Adrenal gland (tissue), 12 donors: ENCODE results near the gene FBLN2. TPM values are rescaled to one million over a fixed set of nuclear protein-coding genes. Genes with fewer than 3 reads are reported as not detected.

ENCODE experiments used
- DNase-seq, 7 donors: peaks; one replicate each; pipeline ENCODE4 v3.0.0-alpha.2; 2019 to 2020
- H3K27ac ChIP-seq, 5 donors: fragments of 200-600 bp; sonication (generic) in 4 of 5; 1 replicate in 3 of 5; 2 replicates in 2 of 5; pipeline versions ENCODE4 v1.5.1 to v1.8.0; 2016 to 2020; ENCODE audit warnings: mild to moderate bottlenecking in 1 of 5
- H3K27me3 ChIP-seq: fragments of 200-600 bp; 2 replicates; pipeline ENCODE4 v1.8.0; 2021
- H3K36me3 ChIP-seq, 2 donors: fragments of 200-600 bp; replicated peaks in 1 of 2; 1 replicate in 1 of 2; 2 replicates in 1 of 2; pipeline versions ENCODE4 v1.5.1 to v1.8.0; 2018 to 2022
- H3K4me1 ChIP-seq, 2 donors: fragments of 200-600 bp; replicated peaks in 1 of 2; 1 replicate in 1 of 2; 2 replicates in 1 of 2; pipeline versions ENCODE4 v1.5.1 to v1.8.0; 2018 to 2021
- H3K4me3 ChIP-seq, 4 donors: fragments of 200-600 bp; sonication (generic) in 3 of 4; one replicate each; pipeline ENCODE4 v1.5.1; 2016 to 2018
- H3K9me3 ChIP-seq, 3 donors: fragments of 200-600 bp; sonication (generic) in 1 of 3; replicated peaks in 1 of 3; 1 replicate in 2 of 3; 2 replicates in 1 of 3; pipeline versions ENCODE4 v1.5.1 to v1.8.0; 2016 to 2021
- POLR2A ChIP-seq, 2 donors: fragments of 450-650 bp; IDR thresholded peaks; one replicate each; pipeline ENCODE4 v1.6.1; 2017; ENCODE audit warnings: antibody characterized with exemption in 2 of 2, mild to moderate bottlenecking in 2 of 2, moderate library complexity in 1 of 2
- WGBS, 4 donors: extraction: QIAGEN DNeasy Blood & Tissue Kit in 2 of 4; methylation state at CpG; one replicate each; pipeline versions ENCODE4 v1.1.5 to v1.1.7; 2013 to 2017; 5-methylcytosine and 5-hydroxymethylcytosine counted together
- intact Hi-C, 2 donors: fragments of 100-400 bp; cut with DNase I; formaldehyde crosslinking; loops; one replicate each; pipeline versions ENCODE4 v1.14.1 to v1.15.0; 2022 to 2023
- polyA plus RNA-seq, 3 donors: library from polyadenylated mRNA; stranded (reverse); fragments of 200-250 nt in 2 of 3; fragments of 350-450 nt in 1 of 3; fragmentation: Illumina TruSeq in 1 of 3; extraction: RNeasy Lipid Tissue Mini Kit (QIAGEN cat#74804) in 1 of 3; gene quantifications; one replicate each; pipeline ENCODE4 v1.2.3, GENCODE V29; 2013 to 2014
- total RNA-seq, 9 donors: library from RNA; depleted of rRNA in 4 of 9; stranded (reverse); fragments of >200 nt in 4 of 9; fragments of 120-200 nt in 1 of 9; fragmentation: NEBNext Ultra II Directional in 1 of 9; extraction: Animal tissue kit (Norgen Biotek cat#: 25700) in 1 of 9; gene quantifications; one replicate each; pipeline versions ENCODE4 v1.1.0 to v1.2.4, GENCODE V29; 2013 to 2023
- TF ChIP-seq, protein P1 (sequence below), 6 experiments: fragments of 450-650 bp in 4 of 6; fragments of 200-600 bp in 2 of 6; sonication (generic) in 1 of 6; IDR thresholded peaks; 1 replicate in 5 of 6; 2 replicates in 1 of 6; pipeline versions ENCODE4 v1.5.1 to v1.8.0; 2016 to 2021; ENCODE audit warnings: antibody characterized with exemption in 6 of 6, mild to moderate bottlenecking in 2 of 6, moderate library complexity in 1 of 6
- donor health status: healthy with polysubstance abuse.
- donor health status: Bipolar disorder and iron deficiency.
- donor health status: DM: yes; HTN: yes; CAD: no.
- donor health status: DM: no; HTN: no; CAD: no.
- donor health status: DM: no; HTN: no; CAD: no.
- donor health status: DM: yes; HTN: yes; CAD: no.

FBLN2 gene
- total and polyA plus RNA-seq, 12 donors = 1.8 to 31.5 (median 7.0) TPM

DNA sequence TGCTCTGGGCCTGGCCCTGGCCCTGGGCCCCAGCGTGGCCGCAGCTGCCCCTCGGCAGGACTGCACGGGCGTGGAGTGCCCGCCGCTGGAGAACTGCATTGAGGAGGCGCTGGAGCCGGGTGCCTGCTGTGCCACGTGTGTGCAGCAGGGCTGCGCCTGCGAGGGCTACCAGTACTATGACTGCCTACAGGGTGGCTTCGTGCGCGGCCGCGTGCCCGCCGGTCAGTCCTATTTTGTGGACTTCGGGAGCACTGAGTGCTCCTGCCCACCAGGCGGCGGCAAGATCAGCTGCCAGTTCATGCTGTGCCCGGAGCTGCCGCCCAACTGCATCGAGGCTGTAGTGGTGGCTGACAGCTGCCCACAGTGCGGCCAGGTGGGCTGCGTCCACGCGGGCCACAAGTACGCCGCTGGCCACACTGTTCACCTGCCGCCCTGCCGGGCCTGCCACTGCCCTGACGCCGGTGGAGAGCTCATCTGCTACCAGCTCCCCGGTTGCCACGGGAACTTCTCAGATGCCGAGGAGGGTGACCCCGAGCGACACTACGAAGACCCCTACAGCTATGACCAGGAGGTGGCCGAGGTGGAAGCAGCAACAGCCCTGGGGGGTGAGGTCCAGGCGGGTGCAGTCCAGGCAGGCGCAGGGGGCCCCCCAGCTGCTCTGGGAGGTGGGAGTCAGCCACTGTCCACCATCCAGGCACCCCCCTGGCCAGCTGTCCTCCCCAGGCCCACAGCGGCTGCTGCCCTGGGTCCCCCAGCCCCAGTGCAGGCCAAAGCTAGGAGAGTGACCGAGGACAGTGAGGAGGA is 21.7 kb downstream of the FBLN2 start:
- 89 to 91% (median 90%) methylated on average over 31 to 46 of the region's 46 CpGs for WGBS, 4 donors
- TF ChIP-seq, protein P1, sequence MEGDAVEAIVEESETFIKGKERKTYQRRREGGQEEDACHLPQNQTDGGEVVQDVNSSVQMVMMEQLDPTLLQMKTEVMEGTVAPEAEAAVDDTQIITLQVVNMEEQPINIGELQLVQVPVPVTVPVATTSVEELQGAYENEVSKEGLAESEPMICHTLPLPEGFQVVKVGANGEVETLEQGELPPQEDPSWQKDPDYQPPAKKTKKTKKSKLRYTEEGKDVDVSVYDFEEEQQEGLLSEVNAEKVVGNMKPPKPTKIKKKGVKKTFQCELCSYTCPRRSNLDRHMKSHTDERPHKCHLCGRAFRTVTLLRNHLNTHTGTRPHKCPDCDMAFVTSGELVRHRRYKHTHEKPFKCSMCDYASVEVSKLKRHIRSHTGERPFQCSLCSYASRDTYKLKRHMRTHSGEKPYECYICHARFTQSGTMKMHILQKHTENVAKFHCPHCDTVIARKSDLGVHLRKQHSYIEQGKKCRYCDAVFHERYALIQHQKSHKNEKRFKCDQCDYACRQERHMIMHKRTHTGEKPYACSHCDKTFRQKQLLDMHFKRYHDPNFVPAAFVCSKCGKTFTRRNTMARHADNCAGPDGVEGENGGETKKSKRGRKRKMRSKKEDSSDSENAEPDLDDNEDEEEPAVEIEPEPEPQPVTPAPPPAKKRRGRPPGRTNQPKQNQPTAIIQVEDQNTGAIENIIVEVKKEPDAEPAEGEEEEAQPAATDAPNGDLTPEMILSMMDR (IDR thresholded peaks at IDR 0.05) = no peak
- TF ChIP-seq POLR2A (IDR thresholded peaks at IDR 0.05) = no peak

DNA sequence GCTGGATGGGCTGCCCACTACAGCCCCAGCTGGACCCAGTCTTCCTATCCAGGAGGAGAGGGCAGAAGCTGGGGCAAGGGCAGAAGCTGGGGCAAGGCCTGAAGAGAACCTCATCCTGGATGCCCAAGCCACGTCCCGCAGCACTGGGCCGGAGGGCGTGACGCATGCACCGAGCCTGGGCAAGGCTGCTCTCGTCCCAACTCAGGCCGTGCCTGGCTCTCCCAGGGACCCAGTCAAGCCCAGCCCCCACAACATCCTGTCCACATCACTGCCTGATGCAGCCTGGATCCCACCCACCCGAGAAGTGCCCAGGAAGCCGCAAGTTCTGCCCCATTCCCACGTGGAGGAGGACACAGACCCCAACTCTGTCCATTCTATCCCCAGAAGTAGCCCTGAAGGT is 22.3 kb downstream of the FBLN2 start:
- no peak for DNase-seq
- Histone ChIP-seq H3K4me1 (no peaks in the 10 kb centered on the region), H3K9me3 (no peaks in the 10 kb centered on the region), H3K27me3 (no peaks in the 10 kb centered on the region), H3K36me3 (no peaks in the 10 kb centered on the region), H3K27ac (no peak overlapping the region), H3K4me3 (no peak overlapping the region)
- intact Hi-C loops = no loop called here
- TF ChIP-seq, protein P1 (IDR thresholded peaks at IDR 0.05) = no peak
- no peak for TF ChIP-seq POLR2A (IDR thresholded peaks at IDR 0.05)
- WGBS, 4 donors = 82 to 91% (median 86%) methylated on average over 11 of the region's 11 CpGs

More for the DNA sequence above, 21.7 kb downstream of the FBLN2 start:
- no peaks in the 10 kb centered on the region for H3K4me1 ChIP-seq
- intact Hi-C loops = no loop called here
- H3K36me3 ChIP-seq = no peaks in the 10 kb centered on the region
- H3K27me3 ChIP-seq = no peaks in the 10 kb centered on the region
- H3K9me3 ChIP-seq = no peaks in the 10 kb centered on the region
- H3K4me3 ChIP-seq = no peak overlapping the region
- DNase-seq = no peak
- no peak overlapping the region for H3K27ac ChIP-seq

DNA sequence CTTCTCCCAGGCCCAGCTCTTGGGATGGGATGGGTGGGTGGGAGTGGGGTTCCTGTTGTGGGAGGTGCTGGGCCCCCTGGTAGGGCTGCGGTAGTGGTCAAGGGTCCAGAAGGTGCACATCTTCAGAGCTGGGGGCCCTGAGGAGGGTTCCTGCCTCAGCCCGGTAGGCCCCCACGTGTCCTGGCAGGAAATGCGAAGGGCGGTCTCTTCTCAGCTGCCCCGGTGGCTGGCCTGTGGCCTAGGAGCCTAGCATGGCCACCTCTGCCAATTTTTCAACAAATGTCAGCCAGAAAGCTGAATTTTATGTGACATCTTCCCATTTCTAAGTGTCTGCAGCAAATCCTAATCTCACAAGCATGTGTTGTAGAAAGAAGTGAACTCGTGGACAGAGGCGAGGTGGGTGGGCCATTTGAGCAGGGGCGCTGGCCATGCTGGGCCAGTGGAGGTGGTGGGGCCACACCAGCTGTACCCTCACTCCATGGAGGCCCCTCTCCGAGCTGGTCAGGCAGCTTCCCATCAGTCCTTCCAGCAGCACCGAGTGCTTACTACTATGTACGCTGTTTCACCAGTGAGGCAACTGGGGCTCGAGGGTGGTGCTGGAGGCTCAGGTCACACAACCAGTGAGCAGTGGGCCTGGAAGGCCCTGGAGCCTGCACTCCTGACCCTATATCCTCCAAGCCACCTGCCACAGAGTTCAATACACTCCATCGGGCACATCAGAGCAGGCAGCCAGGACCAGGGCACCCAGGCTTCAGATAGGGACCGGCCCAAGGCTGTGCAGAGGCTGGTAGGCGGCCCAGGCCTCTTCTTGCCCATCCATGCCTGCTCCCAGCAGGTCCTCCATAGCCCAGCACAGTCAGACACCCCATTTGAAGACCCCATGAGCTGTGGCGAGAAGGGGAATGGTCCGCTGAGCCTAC is 23.2 kb downstream of the FBLN2 start:
- no peaks in the 10 kb centered on the region for H3K4me1 ChIP-seq
- no peak overlapping the region for H3K4me3 ChIP-seq
- DNase-seq = no peak
- no peaks in the 10 kb centered on the region for H3K27me3 ChIP-seq
- H3K36me3 ChIP-seq = no peaks in the 10 kb centered on the region
- no peaks in the 10 kb centered on the region for H3K9me3 ChIP-seq
- TF ChIP-seq, protein P1 (IDR thresholded peaks at IDR 0.05) = no peak
- TF ChIP-seq POLR2A (IDR thresholded peaks at IDR 0.05) = no peak
- WGBS, 4 donors = 72 to 88% (median 87%) methylated on average over 10 to 18 of the region's 18 CpGs
- no peak overlapping the region for H3K27ac ChIP-seq
- intact Hi-C loops = no loop called here

DNA sequence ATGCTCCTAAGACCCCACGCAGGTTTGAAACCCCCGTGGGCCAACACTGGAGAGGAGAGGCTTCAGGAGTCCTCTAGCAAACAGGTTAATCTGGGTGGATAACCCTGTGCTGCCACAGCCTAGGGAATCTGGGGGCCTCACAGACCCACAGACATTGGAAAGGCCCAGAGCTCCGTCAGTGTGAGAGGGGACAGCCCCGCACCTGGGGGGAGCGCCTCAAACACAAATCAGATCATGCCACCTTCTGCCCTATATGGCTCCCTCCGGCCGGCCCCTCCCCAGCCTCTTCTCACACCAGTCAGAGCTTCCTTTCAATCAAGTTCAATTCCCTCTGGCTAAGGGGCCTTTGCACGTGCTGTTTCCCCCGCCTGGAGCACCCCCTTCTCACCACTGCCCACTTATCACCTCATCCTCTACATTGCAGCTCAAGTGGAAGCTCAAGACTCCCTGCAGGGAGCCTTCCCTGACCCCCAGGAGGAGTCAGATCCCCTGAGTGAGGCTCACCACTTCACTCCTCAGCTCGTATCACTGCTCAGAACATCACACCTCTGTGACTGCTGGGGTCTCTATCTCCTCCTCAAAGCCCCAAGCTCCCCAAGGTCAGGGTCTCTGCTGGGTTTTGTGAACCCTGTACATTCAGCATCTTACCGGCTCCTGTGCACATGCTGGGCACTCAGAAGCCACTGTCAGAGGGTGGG is 24.1 kb downstream of the FBLN2 start:
- 81 to 92% (median 89%) methylated on average over 8 to 11 of the region's 11 CpGs for WGBS, 4 donors
- intact Hi-C loops = no loop called here
- no peak for DNase-seq
- H3K27ac ChIP-seq = no peak overlapping the region
- no peaks in the 10 kb centered on the region for H3K27me3 ChIP-seq
- H3K36me3 ChIP-seq = no peaks in the 10 kb centered on the region
- H3K4me1 ChIP-seq = no peaks in the 10 kb centered on the region
- no peak overlapping the region for H3K4me3 ChIP-seq
- TF ChIP-seq POLR2A (IDR thresholded peaks at IDR 0.05) = no peak
- TF ChIP-seq, protein P1 (IDR thresholded peaks at IDR 0.05) = no peak
- no peaks in the 10 kb centered on the region for H3K9me3 ChIP-seq
